GM12878 (cell line): ENCODE results near the gene CYB5D1. TPM values are rescaled to one million over a fixed set of nuclear protein-coding genes. Genes with fewer than 3 reads are reported as not detected.

Experiments
- ATAC-seq: fragments of 200-7000 bp; cut with Tn5 transposase; 3 replicates; pipeline ENCODE4 v1.9.1; 2020; ENCODE audit warnings: mild to moderate bottlenecking, moderate library complexity
- BruUV-seq: library from RNA; stranded (reverse); fragments of 400-500 nt; replicated peaks from 2 replicates; lab custom pipeline; 2021; lab: Mats Ljungman, UMichigan
- CTCF ChIA-PET: fragments of 300-600 bp; sonication (Branson Sonifier 250); formaldehyde crosslinking; extraction: SDS; loops from one replicate; lab custom pipeline; 2021; ENCODE audit warnings: inconsistent platforms; lab: Yijun Ruan, JAX
- POLR2A ChIA-PET: fragments of 350-600 bp; formaldehyde crosslinking; extraction: SDS; loops from one replicate; lab custom pipeline; 2021; ENCODE audit warnings: inconsistent platforms; lab: Charles Lee
- RAD21 ChIA-PET: fragments of 300-600 bp; sonication (Branson Sonifier 250); formaldehyde crosslinking; loops from one replicate; lab custom pipeline; 2023; ENCODE audit warnings: antibody characterized with exemption; ENCODE audit not compliant: unreplicated experiment; lab: Charles Lee
- SMC1A ChIA-PET: fragments of 300-600 bp; sonication (Branson Sonifier 250); formaldehyde crosslinking; loops from one replicate; lab custom pipeline; 2023; ENCODE audit not compliant: unreplicated experiment, uncharacterized antibody; lab: Charles Lee
- DNase-seq: peaks from one replicate; pipeline ENCODE4 v3.0.0-alpha.2; 2011; ENCODE audit warnings: low read depth, low spot score
- FAIRE-seq: peaks from 3 replicates; lab custom pipeline; 2011; peaks lifted over from hg19 to GRCh38; lab: Jason Lieb, UNC
- H2AFZ ChIP-seq: 2 replicates; pipeline ENCODE4 v1.6.0; 2011; ENCODE audit warnings: low read depth, low read length, control low read depth; ENCODE audit not compliant: control insufficient read depth
- H3K27ac ChIP-seq: 2 replicates; pipeline ENCODE4 v1.5.1; 2011; ENCODE audit warnings: control low read depth; ENCODE audit not compliant: control insufficient read depth, insufficient read depth
- H3K27me3 ChIP-seq, 2 experiments: replicated peaks in 1 of 2; 2 replicates each; pipeline versions ENCODE4 v1.6.0 to v1.6.1; 2011; ENCODE audit warnings: low read length in 1 of 2; ENCODE audit not compliant: control insufficient read depth in 2 of 2, insufficient read depth in 2 of 2
- H3K36me3 ChIP-seq, 2 experiments: 2 replicates each; pipeline ENCODE4 v1.5.1; 2011; ENCODE audit warnings: low read length in 1 of 2; ENCODE audit not compliant: control insufficient read depth in 2 of 2, insufficient read depth in 2 of 2
- H3K4me1 ChIP-seq: 2 replicates; pipeline ENCODE4 v1.6.1; 2011; ENCODE audit warnings: mild to moderate bottlenecking, low read length, moderate library complexity, mixed read lengths; ENCODE audit not compliant: control insufficient read depth, insufficient read depth
- H3K4me2 ChIP-seq: 2 replicates; pipeline ENCODE4 v1.6.0; 2011; ENCODE audit warnings: control low read depth; ENCODE audit not compliant: control insufficient read depth, insufficient read depth
- H3K4me3 ChIP-seq: fragments of 200-600 bp; sonication (generic); 2 replicates; pipeline ENCODE4 v1.5.1; 2016
- H3K79me2 ChIP-seq: 2 replicates; pipeline ENCODE4 v1.6.0; 2011; ENCODE audit warnings: low read length; ENCODE audit not compliant: control insufficient read depth, insufficient read depth
- H3K9ac ChIP-seq: 2 replicates; pipeline ENCODE4 v1.8.0; 2011; ENCODE audit warnings: low read length, control low read depth, mixed read lengths; ENCODE audit not compliant: control insufficient read depth, insufficient read depth
- H3K9me3 ChIP-seq: replicated peaks from 3 replicates; pipeline ENCODE4 v1.5.1; 2011; ENCODE audit warnings: mild to moderate bottlenecking, low read length; ENCODE audit not compliant: control insufficient read depth, insufficient read depth
- H4K20me1 ChIP-seq: 2 replicates; pipeline ENCODE4 v1.6.0; 2011; ENCODE audit not compliant: control insufficient read depth, insufficient read depth
- CHD2 ChIP-seq: IDR thresholded peaks from 2 replicates; pipeline ENCODE4 v1.6.1; 2011; ENCODE audit warnings: low read depth, low read length, improper control_type of control experiment, borderline replicate concordance
- FOXM1 ChIP-seq: IDR thresholded peaks from 2 replicates; pipeline ENCODE4 v1.6.1; 2012; ENCODE audit warnings: low read depth, mild to moderate bottlenecking, inconsistent platforms, low read length, moderate library complexity
- PML ChIP-seq: IDR thresholded peaks from 2 replicates; pipeline ENCODE4 v1.6.1; 2012; ENCODE audit warnings: low read length, inconsistent platforms
- TARDBP ChIP-seq: IDR thresholded peaks from 2 replicates; pipeline ENCODE4 v1.6.1; 2016; ENCODE audit warnings: borderline replicate concordance
- ZNF24 ChIP-seq: fragments of 450-650 bp; IDR thresholded peaks from 2 replicates; pipeline ENCODE4 v1.6.1; 2017; ENCODE audit warnings: antibody characterized with exemption, mild to moderate bottlenecking
- ZSCAN29 ChIP-seq: fragments of 450-650 bp; IDR thresholded peaks from 2 replicates; pipeline ENCODE4 v1.6.1; 2017; ENCODE audit warnings: mild to moderate bottlenecking, moderate library complexity
- WGBS: methylation state at CpG from one replicate; pipeline ENCODE4 v1.1.6; 2016; ENCODE audit warnings: low lambda C conversion rate; ENCODE audit not compliant: insufficient replicate concordance, insufficient coverage; ENCODE audit errors: missing lambda C conversion rate; 5-methylcytosine and 5-hydroxymethylcytosine counted together
- in situ Hi-C: fragments of 300-500 bp; cut with MboI; formaldehyde crosslinking; loops from 9 replicates; pipeline ENCODE4 v1.14.3; 2018; ENCODE audit warnings: mixed read lengths
- intact Hi-C: fragments of 100-400 bp; cut with micrococcal nuclease; formaldehyde crosslinking; loops from one replicate; pipeline ENCODE4 v1.14.2; 2022; ENCODE audit not compliant: unreplicated experiment
- polyA plus RNA-seq, 11 experiments: library from polyadenylated mRNA; depleted of rRNA in 4 of 11; unstranded in 6 of 11; stranded (reverse) in 5 of 11; fragments of >200 nt; fragmentation: Nextera tagmentation in 4 of 11; fragmentation: Illumina TruSeq in 1 of 11; extraction: Ambion mirVana in 4 of 11; extraction: Trizol in 1 of 11; gene quantifications; 1 replicate in 1 of 11; 2 replicates in 10 of 11; pipeline versions ENCODE4 v1.2.1 to v1.2.3, GENCODE V29; 2011 to 2016; ENCODE audit warnings: inconsistent platforms in 2 of 11, missing spikeins in 2 of 11, low read depth in 1 of 11
- total RNA-seq, 4 experiments: library from RNA; depleted of rRNA in 3 of 4; stranded (reverse); fragments of >200 nt in 3 of 4; fragmentation: Illumina TruSeq in 1 of 4; extraction: Trizol in 1 of 4; gene quantifications; 2 replicates each; pipeline versions ENCODE4 v1.2.1 to v1.2.3, GENCODE V29; 2013 to 2021
- TF ChIP-seq, protein P1 (sequence below): fragments of 450-650 bp; formaldehyde crosslinking; IDR thresholded peaks from 2 replicates; pipeline ENCODE4 v1.5.0; 2022; ENCODE audit warnings: mild to moderate bottlenecking, missing genetic modification characterization
- TF ChIP-seq, protein P2 (sequence below): fragments of 450-650 bp; IDR thresholded peaks from 2 replicates; pipeline ENCODE4 v1.6.1; 2018; ENCODE audit warnings: borderline replicate concordance, mild to moderate bottlenecking; ENCODE audit not compliant: partially characterized antibody
- TF ChIP-seq, protein P3 (sequence below): IDR thresholded peaks from 2 replicates; pipeline ENCODE4 v1.6.1; 2011; ENCODE audit warnings: low read depth, low read length, improper control_type of control experiment, borderline replicate concordance
- TF ChIP-seq, protein P4 (sequence below): IDR thresholded peaks from 2 replicates; pipeline ENCODE4 v1.6.1; 2011; ENCODE audit warnings: borderline replicate concordance, low read depth, mild to moderate bottlenecking, moderate library complexity, low read length; ENCODE audit not compliant: insufficient read depth, poor library complexity, severe bottlenecking

Gene CYB5D1
- total and polyA plus RNA-seq, 10 of the 15 experiments (the other 5 are each of a cell fraction or from before 2014, with no cell fraction given): 1.6 to 8.7 (median 6.4) TPM

DNA sequence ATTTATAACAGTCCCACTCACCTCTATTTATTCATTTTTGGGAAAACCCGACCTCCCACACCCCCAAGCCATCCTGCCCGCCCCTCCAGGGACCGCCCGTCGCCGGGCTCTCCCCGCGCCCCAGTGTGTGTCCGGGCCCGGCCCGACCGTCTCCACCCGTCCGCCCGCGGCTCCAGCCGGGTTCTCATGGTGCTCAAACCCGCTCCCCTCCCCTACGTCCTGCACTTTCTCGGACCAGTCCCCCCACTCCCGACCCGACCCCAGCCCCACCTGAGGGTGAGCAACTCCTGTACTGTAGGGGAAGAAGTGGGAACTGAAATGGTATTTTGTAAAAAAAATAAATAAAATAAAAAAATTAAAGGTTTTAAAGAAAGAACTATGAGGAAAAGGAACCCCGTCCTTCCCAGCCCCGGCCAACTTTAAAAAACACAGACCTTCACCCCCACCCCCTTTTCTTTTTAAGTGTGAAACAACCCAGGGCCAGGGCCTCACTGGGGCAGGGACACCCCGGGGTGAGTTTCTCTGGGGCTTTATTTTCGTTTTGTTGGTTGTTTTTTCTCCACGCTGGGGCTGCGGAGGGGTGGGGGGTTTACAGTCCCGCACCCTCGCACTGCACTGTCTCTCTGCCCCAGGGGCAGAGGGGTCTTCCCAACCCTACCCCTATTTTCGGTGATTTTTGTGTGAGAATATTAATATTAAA, 3.6 kb upstream of the CYB5D1 start (continued):
- TF ChIP-seq, protein P1, sequence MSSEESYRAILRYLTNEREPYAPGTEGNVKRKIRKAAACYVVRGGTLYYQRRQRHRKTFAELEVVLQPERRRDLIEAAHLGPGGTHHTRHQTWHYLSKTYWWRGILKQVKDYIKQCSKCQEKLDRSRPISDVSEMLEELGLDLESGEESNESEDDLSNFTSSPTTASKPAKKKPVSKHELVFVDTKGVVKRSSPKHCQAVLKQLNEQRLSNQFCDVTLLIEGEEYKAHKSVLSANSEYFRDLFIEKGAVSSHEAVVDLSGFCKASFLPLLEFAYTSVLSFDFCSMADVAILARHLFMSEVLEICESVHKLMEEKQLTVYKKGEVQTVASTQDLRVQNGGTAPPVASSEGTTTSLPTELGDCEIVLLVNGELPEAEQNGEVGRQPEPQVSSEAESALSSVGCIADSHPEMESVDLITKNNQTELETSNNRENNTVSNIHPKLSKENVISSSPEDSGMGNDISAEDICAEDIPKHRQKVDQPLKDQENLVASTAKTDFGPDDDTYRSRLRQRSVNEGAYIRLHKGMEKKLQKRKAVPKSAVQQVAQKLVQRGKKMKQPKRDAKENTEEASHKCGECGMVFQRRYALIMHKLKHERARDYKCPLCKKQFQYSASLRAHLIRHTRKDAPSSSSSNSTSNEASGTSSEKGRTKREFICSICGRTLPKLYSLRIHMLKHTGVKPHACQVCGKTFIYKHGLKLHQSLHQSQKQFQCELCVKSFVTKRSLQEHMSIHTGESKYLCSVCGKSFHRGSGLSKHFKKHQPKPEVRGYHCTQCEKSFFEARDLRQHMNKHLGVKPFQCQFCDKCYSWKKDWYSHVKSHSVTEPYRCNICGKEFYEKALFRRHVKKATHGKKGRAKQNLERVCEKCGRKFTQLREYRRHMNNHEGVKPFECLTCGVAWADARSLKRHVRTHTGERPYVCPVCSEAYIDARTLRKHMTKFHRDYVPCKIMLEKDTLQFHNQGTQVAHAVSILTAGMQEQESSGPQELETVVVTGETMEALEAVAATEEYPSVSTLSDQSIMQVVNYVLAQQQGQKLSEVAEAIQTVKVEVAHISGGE: no peak
- TF ChIP-seq CHD2 (no peak), FOXM1 (no peak)

DNA sequence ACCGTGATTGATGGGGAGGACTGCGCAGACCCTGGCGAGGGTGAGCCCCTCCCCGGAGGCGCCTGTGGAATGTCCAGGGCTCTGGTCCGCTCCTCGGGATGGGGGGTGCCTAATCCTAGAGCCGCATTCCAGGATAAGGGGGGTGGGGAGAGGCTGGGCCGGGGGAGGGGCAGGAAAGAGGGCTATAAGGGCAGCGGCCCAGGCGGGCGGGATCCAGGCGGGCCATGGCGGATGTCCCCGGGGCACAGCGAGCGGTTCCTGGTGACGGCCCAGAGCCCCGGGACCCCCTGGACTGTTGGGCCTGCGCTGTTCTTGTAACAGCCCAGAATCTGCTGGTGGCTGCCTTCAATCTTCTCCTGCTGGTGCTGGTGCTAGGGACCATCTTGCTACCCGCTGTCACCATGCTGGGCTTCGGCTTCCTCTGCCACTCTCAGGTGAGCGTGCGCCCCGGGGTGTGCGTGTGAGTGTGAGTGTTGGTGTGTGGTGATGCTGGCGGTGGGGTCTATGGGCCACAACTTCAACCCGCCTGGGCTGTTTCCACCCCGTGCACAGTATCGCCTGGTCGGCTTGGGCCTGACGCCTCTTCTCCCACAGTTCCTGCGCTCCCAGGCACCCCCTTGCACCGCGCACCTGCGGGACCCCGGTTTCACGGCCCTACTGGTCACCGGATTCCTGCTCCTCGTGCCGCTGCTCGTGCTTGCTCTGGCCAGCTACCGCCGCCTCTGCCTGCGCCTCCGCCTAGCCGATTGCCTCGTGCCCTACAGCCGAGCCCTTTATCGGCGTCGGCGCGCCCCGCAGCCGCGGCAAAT, 2.7 kb upstream of the CYB5D1 start, which contains the start of gene TMEM88:
TMEM88 (plus strand) TSS at position 216 of the 809 bp plus-strand sequence; CDS start at position 225, 9 bp downstream.
- peak within 1 kb of the TSS; percentile 96 for H3K4me3 ChIP-seq
- FAIRE-seq: no peak
- intact Hi-C loops: loop anchor here (5.0 kb wide), 1 partner anchor 168 kb away; the partner anchor contains the start of genes TP53 and WRAP53
- H3K79me2 ChIP-seq: peaks cover 17% of the 10 kb centered on the region
- ChIA-PET CTCF (interaction anchor here (1.0 to 2.6 kb wide), 6 partner anchors 15 to 203 kb away, joined by 4 to 28 read pairs (median 16); no protein-coding TSS in a partner anchor), SMC1A (interaction anchor here (0.6 kb wide), 1 partner anchor 17 kb away, joined by 3 read pairs; no protein-coding TSS in a partner anchor), RAD21 (interaction anchor here (2.3 to 3.1 kb wide), 2 partner anchors 11 to 19 kb away, joined by 16 to 44 read pairs; partner anchors contain the start of gene KDM6B), POLR2A (no interaction called here)
- in situ Hi-C loops: no loop called here
- H2AFZ ChIP-seq: no peak within 1 kb of the TSS
- H3K4me2 ChIP-seq: peak within 1 kb of the TSS; percentile 92
- H3K4me1 ChIP-seq: peaks cover 30% of the 10 kb centered on the region
- H4K20me1 ChIP-seq: no peaks in the 10 kb centered on the region; the same call in 1 of the 2 replicates
- peak within 1 kb of the TSS; percentile 96; the same call in 1 of the 2 replicates for H3K27ac ChIP-seq
- H3K9ac ChIP-seq: peak within 1 kb of the TSS; percentile 86; the same call in 1 of the 2 replicates
- 90% methylated on average over 52 of the region's 57 CpGs for WGBS
- TF ChIP-seq TARDBP (0 out of 2 replicates have a peak, but pooled peaks have one; percentile 22), ZNF24 (no peak), ZSCAN29 (no peak), PML (0 out of 2 replicates have a peak, but pooled peaks have one; percentile 32)
- TF ChIP-seq, protein P2, sequence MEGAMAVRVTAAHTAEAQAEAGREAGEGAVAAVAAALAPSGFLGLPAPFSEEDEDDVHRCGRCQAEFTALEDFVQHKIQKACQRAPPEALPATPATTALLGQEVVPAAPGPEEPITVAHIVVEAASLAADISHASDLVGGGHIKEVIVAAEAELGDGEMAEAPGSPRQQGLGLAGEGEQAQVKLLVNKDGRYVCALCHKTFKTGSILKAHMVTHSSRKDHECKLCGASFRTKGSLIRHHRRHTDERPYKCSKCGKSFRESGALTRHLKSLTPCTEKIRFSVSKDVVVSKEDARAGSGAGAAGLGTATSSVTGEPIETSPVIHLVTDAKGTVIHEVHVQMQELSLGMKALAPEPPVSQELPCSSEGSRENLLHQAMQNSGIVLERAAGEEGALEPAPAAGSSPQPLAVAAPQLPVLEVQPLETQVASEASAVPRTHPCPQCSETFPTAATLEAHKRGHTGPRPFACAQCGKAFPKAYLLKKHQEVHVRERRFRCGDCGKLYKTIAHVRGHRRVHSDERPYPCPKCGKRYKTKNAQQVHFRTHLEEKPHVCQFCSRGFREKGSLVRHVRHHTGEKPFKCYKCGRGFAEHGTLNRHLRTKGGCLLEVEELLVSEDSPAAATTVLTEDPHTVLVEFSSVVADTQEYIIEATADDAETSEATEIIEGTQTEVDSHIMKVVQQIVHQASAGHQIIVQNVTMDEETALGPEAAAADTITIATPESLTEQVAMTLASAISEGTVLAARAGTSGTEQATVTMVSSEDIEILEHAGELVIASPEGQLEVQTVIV: no peak
- TF ChIP-seq, protein P3, sequence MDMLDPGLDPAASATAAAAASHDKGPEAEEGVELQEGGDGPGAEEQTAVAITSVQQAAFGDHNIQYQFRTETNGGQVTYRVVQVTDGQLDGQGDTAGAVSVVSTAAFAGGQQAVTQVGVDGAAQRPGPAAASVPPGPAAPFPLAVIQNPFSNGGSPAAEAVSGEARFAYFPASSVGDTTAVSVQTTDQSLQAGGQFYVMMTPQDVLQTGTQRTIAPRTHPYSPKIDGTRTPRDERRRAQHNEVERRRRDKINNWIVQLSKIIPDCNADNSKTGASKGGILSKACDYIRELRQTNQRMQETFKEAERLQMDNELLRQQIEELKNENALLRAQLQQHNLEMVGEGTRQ: no peak
- TF ChIP-seq, protein P4, sequence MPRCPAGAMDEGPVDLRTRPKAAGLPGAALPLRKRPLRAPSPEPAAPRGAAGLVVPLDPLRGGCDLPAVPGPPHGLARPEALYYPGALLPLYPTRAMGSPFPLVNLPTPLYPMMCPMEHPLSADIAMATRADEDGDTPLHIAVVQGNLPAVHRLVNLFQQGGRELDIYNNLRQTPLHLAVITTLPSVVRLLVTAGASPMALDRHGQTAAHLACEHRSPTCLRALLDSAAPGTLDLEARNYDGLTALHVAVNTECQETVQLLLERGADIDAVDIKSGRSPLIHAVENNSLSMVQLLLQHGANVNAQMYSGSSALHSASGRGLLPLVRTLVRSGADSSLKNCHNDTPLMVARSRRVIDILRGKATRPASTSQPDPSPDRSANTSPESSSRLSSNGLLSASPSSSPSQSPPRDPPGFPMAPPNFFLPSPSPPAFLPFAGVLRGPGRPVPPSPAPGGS: no peak
- DNase-seq: no peak
- H3K36me3 ChIP-seq: peaks cover 8 to 12% of the 10 kb centered on the region in 2 experiments; a peak in 3 of 4 replicates
- H3K9me3 ChIP-seq: no peaks in the 10 kb centered on the region
- H3K27me3 ChIP-seq: no peaks in the 10 kb centered on the region
- ATAC-seq: no peak
- no TSS peak for BruUV-seq
